ENCODE measurements around the gene EFEMP2. TPM values are rescaled to one million over a fixed set of nuclear protein-coding genes. Genes with fewer than 3 reads are reported as not detected.

Gene EFEMP2
- polyA plus RNA-seq, 1 donor, result 37.7 TPM

GRCh38 chr11:65917434-65918210 lies 45.0 kb upstream of the EFEMP2 start:
- H3K4me3 ChIP-seq (ENCODE audit: low read length), result peak overlapping the region; percentile 97
- no CpG with 5 or more reads among the region's 35 CpGs for WGBS (ENCODE audit: insufficient coverage, low lambda C conversion rate)
- no peak for DNase-seq
- no peak overlapping the region for H3K27ac ChIP-seq (ENCODE audit: low read length)
- peaks cover 20% of the 10 kb centered on the region for H3K4me1 ChIP-seq (ENCODE audit: control insufficient read depth, insufficient read depth, low read length)
- H3K36me3 ChIP-seq (ENCODE audit: control insufficient read depth, insufficient read depth, low read length), result peaks cover 20% of the 10 kb centered on the region
- H3K27me3 ChIP-seq (ENCODE audit: control insufficient read depth, insufficient read depth, low read length), result no peaks in the 10 kb centered on the region
- H3K9me3 ChIP-seq (ENCODE audit: control insufficient read depth, low read depth, low read length), result peaks cover 5% of the 10 kb centered on the region

- no CpG with 5 or more reads among the region's 3 CpGs for WGBS (ENCODE audit: insufficient coverage, low lambda C conversion rate)
- no peaks in the 10 kb centered on the region for H3K27me3 ChIP-seq (ENCODE audit: control insufficient read depth, insufficient read depth, low read length)
- DNase-seq, result no peak
- no peak overlapping the region for H3K4me3 ChIP-seq (ENCODE audit: low read length)
- H3K36me3 ChIP-seq (ENCODE audit: control insufficient read depth, insufficient read depth, low read length), result peaks cover 15% of the 10 kb centered on the region
- no peak overlapping the region for H3K27ac ChIP-seq (ENCODE audit: low read length)
- peaks cover 20% of the 10 kb centered on the region for H3K4me1 ChIP-seq (ENCODE audit: control insufficient read depth, insufficient read depth, low read length)
- H3K9me3 ChIP-seq (ENCODE audit: control insufficient read depth, low read depth, low read length), result peaks cover 5% of the 10 kb centered on the region
These were observed 44.5 kb upstream of the EFEMP2 start for GRCh38 chr11:65917077-65917433.

- Histone ChIP-seq H3K4me1 (ENCODE audit: control insufficient read depth, insufficient read depth, low read length) (peaks cover 24% of the 10 kb centered on the region), H3K36me3 (ENCODE audit: control insufficient read depth, insufficient read depth, low read length) (peaks cover 11% of the 10 kb centered on the region), H3K27ac (ENCODE audit: low read length) (no peak overlapping the region), H3K9me3 (ENCODE audit: control insufficient read depth, low read depth, low read length) (peaks cover 5% of the 10 kb centered on the region), H3K4me3 (ENCODE audit: low read length) (no peak overlapping the region), H3K27me3 (ENCODE audit: control insufficient read depth, insufficient read depth, low read length) (peaks cover 5% of the 10 kb centered on the region)
- DNase-seq, result no peak
- WGBS (ENCODE audit: insufficient coverage, low lambda C conversion rate), result no CpG with 5 or more reads among the region's 7 CpGs
These were observed 43.8 kb upstream of the EFEMP2 start for GRCh38 chr11:65916391-65916790.

- H3K36me3 ChIP-seq (ENCODE audit: control insufficient read depth, insufficient read depth, low read length), result peaks cover 10% of the 10 kb centered on the region
- H3K27ac ChIP-seq (ENCODE audit: low read length), result no peak overlapping the region
- DNase-seq, result no peak
- H3K27me3 ChIP-seq (ENCODE audit: control insufficient read depth, insufficient read depth, low read length), result peaks cover 6% of the 10 kb centered on the region
- H3K9me3 ChIP-seq (ENCODE audit: control insufficient read depth, low read depth, low read length), result peaks cover 5% of the 10 kb centered on the region
- no CpG with 5 or more reads among the region's 13 CpGs for WGBS (ENCODE audit: insufficient coverage, low lambda C conversion rate)
- no peak overlapping the region for H3K4me3 ChIP-seq (ENCODE audit: low read length)
- H3K4me1 ChIP-seq (ENCODE audit: control insufficient read depth, insufficient read depth, low read length), result peaks cover 22% of the 10 kb centered on the region
These were observed 43.2 kb upstream of the EFEMP2 start for GRCh38 chr11:65915821-65916251.

- no CpG with 5 or more reads among the region's 10 CpGs for WGBS (ENCODE audit: insufficient coverage, low lambda C conversion rate)
- no peak for DNase-seq
These were observed 42.7 kb upstream of the EFEMP2 start for GRCh38 chr11:65915101-65915820.

GRCh38 chr11:65912845-65913244 lies 40.2 kb upstream of the EFEMP2 start:
- Histone ChIP-seq H3K4me3 (ENCODE audit: low read length) (no peak overlapping the region), H3K9me3 (ENCODE audit: control insufficient read depth, low read depth, low read length) (no peaks in the 10 kb centered on the region), H3K4me1 (ENCODE audit: control insufficient read depth, insufficient read depth, low read length) (peaks cover 11% of the 10 kb centered on the region), H3K27me3 (ENCODE audit: control insufficient read depth, insufficient read depth, low read length) (peaks cover 13% of the 10 kb centered on the region), H3K27ac (ENCODE audit: low read length) (no peak overlapping the region), H3K36me3 (ENCODE audit: control insufficient read depth, insufficient read depth, low read length) (peaks cover 9% of the 10 kb centered on the region)
- WGBS (ENCODE audit: insufficient coverage, low lambda C conversion rate), result no CpG with 5 or more reads among the region's 4 CpGs
- DNase-seq, result no peak

More at GRCh38 chr11:65915101-65915820, 42.7 kb upstream of the EFEMP2 start:
- Histone ChIP-seq H3K4me3 (ENCODE audit: low read length) (no peak overlapping the region), H3K9me3 (ENCODE audit: control insufficient read depth, low read depth, low read length) (peaks cover 5% of the 10 kb centered on the region), H3K4me1 (ENCODE audit: control insufficient read depth, insufficient read depth, low read length) (peaks cover 17% of the 10 kb centered on the region), H3K36me3 (ENCODE audit: control insufficient read depth, insufficient read depth, low read length) (peaks cover 9% of the 10 kb centered on the region), H3K27me3 (ENCODE audit: control insufficient read depth, insufficient read depth, low read length) (peaks cover 9% of the 10 kb centered on the region), H3K27ac (ENCODE audit: low read length) (no peak overlapping the region)

- DNase-seq, result peak in 1 of 2 donors; percentile 32
- Histone ChIP-seq H3K4me3 (ENCODE audit: low read length) (no peak overlapping the region), H3K27ac (ENCODE audit: low read length) (no peak overlapping the region), H3K36me3 (ENCODE audit: control insufficient read depth, insufficient read depth, low read length) (peaks cover 6% of the 10 kb centered on the region), H3K4me1 (ENCODE audit: control insufficient read depth, insufficient read depth, low read length) (peaks cover 4% of the 10 kb centered on the region), H3K27me3 (ENCODE audit: control insufficient read depth, insufficient read depth, low read length) (peaks cover 17% of the 10 kb centered on the region), H3K9me3 (ENCODE audit: control insufficient read depth, low read depth, low read length) (no peaks in the 10 kb centered on the region)
- WGBS (ENCODE audit: insufficient coverage, low lambda C conversion rate), result no CpG with 5 or more reads among the region's 14 CpGs
These were observed 39.3 kb upstream of the EFEMP2 start for GRCh38 chr11:65911682-65912568.

GRCh38 chr11:65907878-65908277 lies 35.3 kb upstream of the EFEMP2 start:
- WGBS (ENCODE audit: insufficient coverage, low lambda C conversion rate), result no CpG with 5 or more reads among the region's 6 CpGs
- DNase-seq, result no peak
- Histone ChIP-seq H3K27me3 (ENCODE audit: control insufficient read depth, insufficient read depth, low read length) (peaks cover 31% of the 10 kb centered on the region), H3K4me1 (ENCODE audit: control insufficient read depth, insufficient read depth, low read length) (peaks cover 4% of the 10 kb centered on the region), H3K4me3 (ENCODE audit: low read length) (no peak overlapping the region), H3K27ac (ENCODE audit: low read length) (no peak overlapping the region), H3K9me3 (ENCODE audit: control insufficient read depth, low read depth, low read length) (no peaks in the 10 kb centered on the region), H3K36me3 (ENCODE audit: control insufficient read depth, insufficient read depth, low read length) (no peaks in the 10 kb centered on the region)

- no peak overlapping the region for H3K4me3 ChIP-seq (ENCODE audit: low read length)
- no CpG with 5 or more reads among the region's 5 CpGs for WGBS (ENCODE audit: insufficient coverage, low lambda C conversion rate)
These were observed 34.0 kb upstream of the EFEMP2 start for GRCh38 chr11:65906602-65907001.

GRCh38 chr11:65903715-65904114 lies 31.1 kb upstream of the EFEMP2 start:
- H3K27ac ChIP-seq (ENCODE audit: low read length), result no peak overlapping the region

More at GRCh38 chr11:65906602-65907001, 34.0 kb upstream of the EFEMP2 start:
- DNase-seq, result no peak
- peaks cover 3% of the 10 kb centered on the region for H3K4me1 ChIP-seq (ENCODE audit: control insufficient read depth, insufficient read depth, low read length)
- H3K36me3 ChIP-seq (ENCODE audit: control insufficient read depth, insufficient read depth, low read length), result no peaks in the 10 kb centered on the region
- H3K9me3 ChIP-seq (ENCODE audit: control insufficient read depth, low read depth, low read length), result no peaks in the 10 kb centered on the region
- peaks cover 41% of the 10 kb centered on the region for H3K27me3 ChIP-seq (ENCODE audit: control insufficient read depth, insufficient read depth, low read length)
- H3K27ac ChIP-seq (ENCODE audit: low read length), result no peak overlapping the region

More at GRCh38 chr11:65903715-65904114, 31.1 kb upstream of the EFEMP2 start:
- Histone ChIP-seq H3K4me1 (ENCODE audit: control insufficient read depth, insufficient read depth, low read length) (peaks cover 9% of the 10 kb centered on the region), H3K4me3 (ENCODE audit: low read length) (no peak overlapping the region), H3K36me3 (ENCODE audit: control insufficient read depth, insufficient read depth, low read length) (no peaks in the 10 kb centered on the region), H3K9me3 (ENCODE audit: control insufficient read depth, low read depth, low read length) (peaks cover 9% of the 10 kb centered on the region), H3K27me3 (ENCODE audit: control insufficient read depth, insufficient read depth, low read length) (peaks cover 63% of the 10 kb centered on the region)
- 67% methylated on average over 2 of the region's 8 CpGs for WGBS (ENCODE audit: insufficient coverage, low lambda C conversion rate)
- DNase-seq, result no peak

Data from large intestine (tissue), 3 donors.